Dermis lymphatic vessel endothelial cell (primary cell): ENCODE measurements around the gene SETBP1. TPM values are rescaled to one million over a fixed set of nuclear protein-coding genes. Genes with fewer than 3 reads are reported as not detected.

ENCODE experiments used
- total RNA-seq: library from RNA; depleted of rRNA; stranded (reverse); fragments of >200 nt; gene quantifications from 2 replicates; pipeline ENCODE4 v1.2.1, GENCODE V29; 2014

The SETBP1 gene
- 5.1 and 7.5 TPM in 2 replicates for total RNA-seq

GRCh38 chr18:44680273-44681075 is at the start of gene SETBP1:
Gene SETBP1, plus strand, starts transcription at chr18:44680888. Its CDS starts 20,459 bp downstream, at chr18:44701347.

